Measurements from ENCODE around the gene DBH. TPM values are rescaled to one million over a fixed set of nuclear protein-coding genes. Genes with fewer than 3 reads are reported as not detected.

The DBH gene
- total and polyA plus RNA-seq, 3 donors from 2014 or later, result 0.06 TPM; not detected in 2

DNA sequence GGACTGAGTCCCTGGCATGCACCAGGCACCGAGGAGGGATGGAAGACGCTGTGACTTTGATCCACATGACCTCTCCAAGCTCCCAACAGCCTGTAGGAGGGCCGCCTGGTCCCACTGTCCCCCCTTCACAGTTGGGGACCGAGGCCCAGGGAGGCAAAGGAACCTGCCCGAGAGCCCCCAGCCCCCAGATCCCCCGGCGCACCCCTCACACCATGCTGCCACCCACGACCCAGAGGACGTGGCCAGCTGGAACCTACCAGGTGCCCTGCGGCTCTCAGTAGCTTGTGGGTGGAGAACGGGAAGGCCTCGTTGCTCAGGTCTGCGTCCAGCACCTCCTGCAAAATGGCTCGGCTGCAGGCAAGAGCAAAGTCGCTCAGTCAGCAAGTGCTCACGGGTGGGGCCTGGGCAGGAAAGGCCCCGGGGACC, 48.8 kb downstream of the DBH start:
- Histone ChIP-seq H3K4me3 (no peak overlapping the region), H3K9me3 (no peaks in the 10 kb centered on the region), H3K27me3 (no peaks in the 10 kb centered on the region), H3K27ac (no peak overlapping the region), H3K4me1 (peaks cover 20% of the 10 kb centered on the region), H3K36me3 (ENCODE audit: low read depth, missing control alignments) (no peaks in the 10 kb centered on the region)
- no peak for DNase-seq
- TF ChIP-seq, protein P1, sequence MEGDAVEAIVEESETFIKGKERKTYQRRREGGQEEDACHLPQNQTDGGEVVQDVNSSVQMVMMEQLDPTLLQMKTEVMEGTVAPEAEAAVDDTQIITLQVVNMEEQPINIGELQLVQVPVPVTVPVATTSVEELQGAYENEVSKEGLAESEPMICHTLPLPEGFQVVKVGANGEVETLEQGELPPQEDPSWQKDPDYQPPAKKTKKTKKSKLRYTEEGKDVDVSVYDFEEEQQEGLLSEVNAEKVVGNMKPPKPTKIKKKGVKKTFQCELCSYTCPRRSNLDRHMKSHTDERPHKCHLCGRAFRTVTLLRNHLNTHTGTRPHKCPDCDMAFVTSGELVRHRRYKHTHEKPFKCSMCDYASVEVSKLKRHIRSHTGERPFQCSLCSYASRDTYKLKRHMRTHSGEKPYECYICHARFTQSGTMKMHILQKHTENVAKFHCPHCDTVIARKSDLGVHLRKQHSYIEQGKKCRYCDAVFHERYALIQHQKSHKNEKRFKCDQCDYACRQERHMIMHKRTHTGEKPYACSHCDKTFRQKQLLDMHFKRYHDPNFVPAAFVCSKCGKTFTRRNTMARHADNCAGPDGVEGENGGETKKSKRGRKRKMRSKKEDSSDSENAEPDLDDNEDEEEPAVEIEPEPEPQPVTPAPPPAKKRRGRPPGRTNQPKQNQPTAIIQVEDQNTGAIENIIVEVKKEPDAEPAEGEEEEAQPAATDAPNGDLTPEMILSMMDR (IDR thresholded peaks at IDR 0.05), result no peak
- TF ChIP-seq POLR2A (IDR thresholded peaks at IDR 0.05), result no peak
- intact Hi-C loops (cut with DNase I; ENCODE audit: low total_unique reads), result no loop called here
- 78 to 88% methylated on average over 5 to 17 of the region's 17 CpGs for WGBS, 2 donors

DNA sequence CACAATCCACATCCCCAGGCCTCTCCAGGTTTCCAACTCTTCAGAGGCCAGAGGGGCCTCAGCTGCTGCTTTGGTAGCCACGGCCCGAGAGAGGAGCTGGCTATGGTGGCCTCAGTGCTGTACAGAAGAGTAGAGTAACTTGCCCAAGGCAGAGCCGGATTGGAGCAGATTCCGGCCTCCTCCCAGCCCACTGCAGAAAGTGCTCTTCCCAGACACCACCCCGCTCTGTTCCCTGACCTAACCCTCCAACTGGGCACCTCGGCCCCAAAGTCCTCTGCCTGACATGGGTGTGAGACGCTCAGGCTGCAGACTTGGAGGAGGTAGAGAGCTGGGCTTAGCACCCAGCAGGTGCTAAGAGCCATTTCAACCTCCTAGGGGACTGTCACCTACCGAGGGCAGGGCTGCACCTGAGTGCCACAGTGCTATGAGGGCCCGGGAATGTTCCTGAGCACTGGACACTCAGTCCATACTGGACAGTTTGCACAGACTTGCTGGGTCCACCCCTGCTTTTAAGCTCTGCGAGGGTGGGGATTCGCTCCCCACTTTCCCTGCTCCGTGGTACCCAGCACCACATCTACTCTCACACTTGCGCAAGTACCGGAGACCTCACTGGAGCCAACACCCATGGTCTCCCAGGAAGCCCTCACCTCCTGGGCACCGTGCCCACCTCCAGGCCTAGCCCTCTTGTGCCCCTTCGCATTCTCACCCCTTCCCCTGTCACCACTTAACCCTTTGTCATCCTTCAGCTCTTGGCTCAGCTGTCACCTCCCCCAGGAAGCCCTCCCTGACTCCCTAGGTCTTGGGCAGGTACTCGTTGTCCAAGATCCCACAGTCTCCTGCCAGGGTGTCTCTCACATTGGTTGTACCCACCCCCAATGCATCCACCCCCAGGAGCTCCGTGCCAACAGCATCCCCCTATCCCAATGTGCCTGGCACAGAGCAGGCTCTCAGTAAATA, 49.8 kb downstream of the DBH start:
- TF ChIP-seq, protein P1 (IDR thresholded peaks at IDR 0.05), result no peak
- TF ChIP-seq POLR2A (IDR thresholded peaks at IDR 0.05), result no peak
- H3K36me3 ChIP-seq (ENCODE audit: low read depth, missing control alignments), result no peaks in the 10 kb centered on the region
- H3K4me1 ChIP-seq, result peaks cover 13% of the 10 kb centered on the region
- H3K27ac ChIP-seq, result no peak overlapping the region
- no peaks in the 10 kb centered on the region for H3K27me3 ChIP-seq
- no peaks in the 10 kb centered on the region for H3K9me3 ChIP-seq
- no peak for DNase-seq
- intact Hi-C loops (cut with DNase I; ENCODE audit: low total_unique reads), result no loop called here
- no peak overlapping the region for H3K4me3 ChIP-seq
- 92 to 94% methylated on average over 13 to 18 of the region's 18 CpGs for WGBS, 2 donors

DNA sequence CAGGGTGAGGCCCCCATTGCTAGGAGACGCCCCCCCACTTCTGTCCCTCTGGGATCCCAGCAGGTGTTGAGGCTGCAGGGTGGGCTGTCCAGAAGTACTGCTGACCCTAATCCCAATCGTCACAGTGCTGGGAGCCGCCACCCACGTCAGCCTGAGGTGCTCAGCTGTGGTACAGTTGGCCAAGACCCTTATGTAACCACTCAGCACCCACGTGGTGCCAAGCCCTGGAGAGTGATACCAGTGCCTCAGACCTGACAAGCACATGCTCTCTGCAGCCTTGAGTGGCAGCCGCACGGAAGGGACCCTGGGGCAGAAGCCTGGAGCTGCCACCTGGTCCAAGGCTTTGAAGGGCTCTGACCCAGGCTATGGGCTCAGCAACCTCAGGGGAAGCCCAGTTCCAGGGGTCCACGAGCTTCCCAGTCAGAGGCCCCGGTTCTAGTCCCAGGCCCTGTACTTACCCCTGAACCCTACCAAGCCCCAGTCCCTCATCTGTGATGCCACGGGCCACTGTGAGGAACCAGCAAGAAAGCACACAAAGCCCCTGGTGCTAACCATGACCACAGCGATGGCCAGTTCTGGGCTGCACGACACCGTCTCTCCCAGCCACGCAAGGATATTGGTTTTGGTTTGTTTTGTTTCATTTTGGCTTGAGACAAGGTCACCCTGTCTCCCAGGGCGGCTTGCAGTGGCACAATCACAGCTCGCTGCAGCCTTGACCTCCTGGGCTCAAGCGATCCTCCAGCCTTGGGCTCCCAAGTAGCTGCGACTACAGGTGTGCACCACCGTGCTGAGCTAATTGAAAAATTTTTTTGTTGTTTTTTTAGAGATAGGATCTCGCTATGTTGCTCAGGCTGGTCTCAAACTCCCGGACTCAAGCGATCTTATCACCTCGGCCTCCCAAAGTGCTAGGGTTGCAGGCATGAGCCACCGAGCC, 50.7 kb downstream of the DBH start:
- Histone ChIP-seq H3K36me3 (ENCODE audit: low read depth, missing control alignments) (no peaks in the 10 kb centered on the region), H3K9me3 (no peaks in the 10 kb centered on the region), H3K4me1 (peaks cover 18% of the 10 kb centered on the region), H3K27ac (no peak overlapping the region), H3K27me3 (no peaks in the 10 kb centered on the region), H3K4me3 (no peak overlapping the region)
- intact Hi-C loops (cut with DNase I; ENCODE audit: low total_unique reads), result no loop called here
- 75 to 90% methylated on average over 12 to 24 of the region's 24 CpGs for WGBS, 2 donors
- no peak for DNase-seq
- TF ChIP-seq, protein P1 (IDR thresholded peaks at IDR 0.05), result no peak
- no peak for TF ChIP-seq POLR2A (IDR thresholded peaks at IDR 0.05)

DNA sequence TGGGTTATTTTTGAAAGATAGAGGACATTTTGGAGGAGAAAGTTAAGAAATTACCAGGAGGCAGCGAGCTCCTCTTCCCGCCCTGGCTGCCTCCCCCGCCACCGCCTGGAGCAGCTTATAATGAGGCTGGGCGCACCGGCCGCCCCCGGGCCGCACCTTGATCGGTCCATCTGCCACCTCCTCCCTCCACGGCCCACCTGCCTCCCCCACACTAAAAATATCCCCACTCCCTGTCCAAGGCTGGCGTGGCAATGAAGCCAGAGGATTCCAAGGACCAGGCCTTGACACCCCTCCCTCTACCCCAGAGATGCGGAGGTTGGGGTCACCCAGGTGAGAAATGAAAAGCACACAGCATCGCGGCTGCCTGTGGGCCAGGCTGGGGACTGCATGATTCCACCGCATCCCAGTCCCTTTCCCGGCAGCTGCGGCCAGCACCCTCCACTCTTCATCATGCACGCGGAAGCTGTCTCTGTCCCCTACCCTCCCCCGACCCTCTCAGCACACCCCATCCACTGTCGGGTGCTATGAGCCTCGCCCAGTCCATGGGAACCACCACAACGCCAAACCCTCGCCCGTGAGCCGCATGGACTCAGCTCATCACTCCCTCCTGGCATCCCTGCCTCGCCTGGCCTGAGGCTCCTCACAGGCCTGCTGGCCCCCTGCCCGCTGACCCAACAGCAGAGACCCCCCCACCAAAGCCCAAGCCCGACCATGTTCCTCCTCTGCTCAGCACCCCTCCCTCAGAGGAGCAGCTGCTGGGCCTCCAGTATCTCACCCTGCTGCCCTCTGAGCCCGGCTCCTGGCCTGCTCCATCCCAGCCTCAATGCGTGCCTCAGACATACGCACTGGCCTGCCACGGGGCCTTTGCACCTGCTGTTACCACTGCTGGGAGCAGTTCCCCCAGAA, 51.9 kb downstream of the DBH start:
- WGBS, 2 donors, result 83 to 85% methylated on average over 22 to 34 of the region's 34 CpGs
- Histone ChIP-seq H3K9me3 (no peaks in the 10 kb centered on the region), H3K36me3 (ENCODE audit: low read depth, missing control alignments) (no peaks in the 10 kb centered on the region), H3K4me3 (no peak overlapping the region), H3K27ac (no peak overlapping the region), H3K4me1 (peaks cover 16% of the 10 kb centered on the region), H3K27me3 (no peaks in the 10 kb centered on the region)
- no peak for TF ChIP-seq POLR2A (IDR thresholded peaks at IDR 0.05)
- TF ChIP-seq, protein P1 (IDR thresholded peaks at IDR 0.05), result no peak
- intact Hi-C loops (cut with DNase I; ENCODE audit: low total_unique reads), result no loop called here
- DNase-seq, result no peak
